Left lobe of liver (tissue), 2 donors: ENCODE results near the gene SSC4D. TPM values are rescaled to one million over a fixed set of nuclear protein-coding genes. Genes with fewer than 3 reads are reported as not detected.
"Not testable (repeated sequence)": the region's sequence is repeated elsewhere in the genome, so short reads cannot be mapped to it uniquely, and the experiment has no call there.

ENCODE experiments used
- ATAC-seq: fragments of 200-7000 bp; cut with Tn5 transposase; one replicate; pipeline ENCODE4 v1.9.1; 2020; ENCODE audit warnings: mild to moderate bottlenecking, moderate library complexity
- DNase-seq: peaks from one replicate; pipeline ENCODE4 v3.0.0-alpha.2; 2020; ENCODE audit warnings: low spot score
- total RNA-seq: library from RNA; stranded (reverse); gene quantifications from one replicate; pipeline ENCODE4 v1.2.1, GENCODE V29; 2021
- donor health status: DM: no; HTN: no; CAD: no; lungs with moderate emphysema.
- donor health status: DM: no; HTN: yes; CAD: no.

The SSC4D gene
- total RNA-seq, 1 donor from 2014 or later = 2.5 TPM

DNA sequence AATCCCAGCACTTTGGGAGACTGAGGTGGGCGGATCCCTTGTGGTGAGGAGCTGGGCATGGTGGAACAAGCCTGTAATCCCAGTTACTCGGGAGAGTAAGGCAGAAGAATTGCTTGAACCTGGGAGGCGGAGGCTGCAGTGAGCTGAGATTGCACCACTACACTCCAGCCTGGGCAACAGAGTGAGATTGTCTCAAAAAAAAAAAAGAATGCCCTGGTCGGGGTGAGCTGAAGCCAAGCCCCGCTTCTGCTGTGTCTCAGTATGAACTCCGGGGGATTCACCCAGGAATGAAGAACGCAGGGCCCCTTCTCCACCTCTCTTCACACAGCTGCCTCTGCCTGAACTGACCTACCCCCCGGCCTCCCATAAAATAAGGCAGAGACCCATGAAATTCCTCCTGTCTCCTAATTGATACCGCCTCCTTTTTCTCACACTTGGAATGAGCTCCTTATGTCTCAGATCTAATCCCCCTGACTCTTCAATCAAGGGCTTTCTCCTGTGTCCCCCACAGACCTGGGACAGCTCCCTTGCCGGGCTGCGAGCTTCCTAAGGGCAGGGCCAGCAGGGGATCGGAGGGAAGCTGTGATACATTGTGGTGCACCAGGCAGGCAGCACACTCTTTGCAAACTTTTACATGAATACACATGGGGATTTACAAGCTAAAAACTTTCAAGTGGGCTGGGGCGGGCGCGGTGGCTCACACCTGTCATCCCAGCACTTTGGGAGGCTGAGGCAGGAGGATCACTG, 14.3 kb upstream of the SSC4D start:
- DNase-seq (no peak), ATAC-seq (no peak)

GRCh38 chr7:76421097-76421496, 11.6 kb upstream of the SSC4D start:
- ATAC-seq, DNase-seq: not testable (repeated sequence)

GRCh38 chr7:76417654-76418310, 8.3 kb upstream of the SSC4D start:
- ATAC-seq, DNase-seq: not testable (repeated sequence)

DNA sequence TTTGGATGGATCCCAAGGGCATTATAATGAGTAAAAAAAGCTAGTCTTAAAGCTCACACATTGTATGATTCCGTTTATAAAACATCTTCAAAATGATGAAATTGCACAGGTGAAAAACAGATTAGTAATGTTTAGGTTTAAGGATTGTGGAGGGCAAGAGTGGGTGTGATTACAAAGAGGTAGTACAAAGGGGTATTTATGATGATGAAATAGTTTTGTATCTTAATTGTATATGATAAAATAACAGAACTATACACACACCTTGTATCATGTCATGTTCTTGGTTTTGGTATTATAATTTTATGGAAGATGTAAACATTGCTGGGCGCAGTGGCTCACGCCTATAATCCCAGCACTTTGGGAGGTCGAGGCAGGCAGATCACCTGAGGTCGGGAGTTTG, 2.8 kb upstream of the SSC4D start:
- DNase-seq (no peak), ATAC-seq (no peak)

GRCh38 chr7:76411626-76412025, 2.1 kb upstream of the SSC4D start:
- ATAC-seq = no peak
- DNase-seq = no peak

GRCh38 chr7:76408121-76408560, 1.4 kb downstream of the SSC4D start:
- ATAC-seq = no peak
- DNase-seq = no peak

GRCh38 chr7:76407718-76408117, 1.8 kb downstream of the SSC4D start:
- DNase-seq (no peak), ATAC-seq (no peak)

DNA sequence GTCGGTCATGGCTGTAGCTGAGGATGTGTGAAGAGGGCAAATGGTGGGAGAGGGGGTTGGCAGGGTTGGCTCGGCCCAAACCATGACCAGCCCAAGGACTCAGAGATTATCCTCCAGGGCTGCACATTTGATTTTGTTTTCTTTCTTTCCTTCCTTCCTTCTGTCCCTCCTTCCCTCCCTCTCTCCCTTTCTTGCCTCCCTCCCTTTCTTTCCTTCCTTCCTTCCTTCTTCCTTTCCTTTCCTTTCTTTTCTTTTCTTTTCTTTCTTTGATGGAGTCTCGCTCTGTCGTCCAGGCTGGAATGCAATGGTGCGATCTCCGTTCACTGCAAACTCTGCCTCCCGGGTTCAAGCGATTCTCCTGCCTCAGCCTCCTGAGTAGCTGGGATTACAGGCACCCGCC, 3.8 kb downstream of the SSC4D start:
- ATAC-seq = no peak
- no peak for DNase-seq

DNA sequence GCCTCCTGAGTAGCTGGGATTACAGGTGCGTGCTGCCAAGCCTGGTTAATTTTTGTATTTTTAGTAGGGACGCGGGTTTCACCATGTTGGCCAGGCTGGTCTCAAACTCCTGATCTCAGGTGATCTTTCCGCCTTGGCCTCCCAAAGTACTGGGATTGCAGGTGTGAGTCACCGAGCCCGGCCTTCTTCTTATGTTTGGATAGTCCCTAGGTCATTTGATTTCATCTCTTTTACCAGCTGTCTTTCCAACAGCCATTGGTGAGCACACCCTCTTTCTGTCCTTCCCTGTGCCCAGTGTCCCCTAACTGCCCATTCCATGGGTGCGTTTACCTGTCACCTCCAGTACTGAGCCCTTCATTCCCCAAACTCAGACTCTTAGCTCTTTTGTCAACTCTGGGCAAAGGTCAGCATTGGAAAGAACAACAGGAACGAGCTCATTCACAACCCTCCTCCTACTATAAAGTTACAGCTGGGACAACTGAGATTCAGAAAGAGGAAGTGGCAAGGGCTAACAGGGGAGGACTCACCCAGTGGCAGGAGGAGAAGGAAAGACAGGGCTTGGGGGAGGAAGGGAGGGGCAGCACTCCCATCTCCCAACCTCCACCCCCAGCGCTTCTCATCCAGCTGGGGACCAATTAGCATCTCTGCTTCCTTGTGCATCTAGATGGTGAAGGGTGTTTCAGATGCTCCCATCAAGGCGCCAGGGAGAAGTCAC, 5.6 kb downstream of the SSC4D start:
- no peak for DNase-seq
- ATAC-seq = peak; percentile 56

GRCh38 chr7:76403097-76403496, 6.4 kb downstream of the SSC4D start:
- DNase-seq = not testable (repeated sequence)

DNA sequence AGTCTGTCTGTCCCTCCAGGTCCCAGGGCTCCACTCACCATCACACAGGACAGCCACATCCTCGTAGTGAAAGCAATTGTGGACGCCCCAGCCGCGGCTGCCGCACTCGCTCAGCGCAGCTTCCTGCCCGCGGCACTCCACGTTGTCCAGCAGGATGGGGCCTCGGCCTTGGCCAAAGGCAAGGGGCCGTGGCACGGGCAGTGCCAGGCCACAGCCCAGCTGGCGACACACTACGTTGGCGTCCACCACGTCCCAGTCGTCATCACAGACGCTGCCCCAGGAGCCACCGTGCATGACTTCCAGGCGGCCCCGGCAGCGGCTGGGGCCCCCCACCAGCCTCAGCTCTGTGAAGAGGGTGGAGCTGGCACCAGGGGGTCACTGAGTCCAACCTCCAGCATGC, 9.2 kb downstream of the SSC4D start:
- ATAC-seq (no peak), DNase-seq (no peak)

More at GRCh38 chr7:76403097-76403496, 6.4 kb downstream of the SSC4D start:
- peak; percentile 15 for ATAC-seq

GRCh38 chr7:76397409-76398183, 11.9 kb downstream of the SSC4D start:
- ATAC-seq = peak; percentile 48
- peak; percentile 81 for DNase-seq

- no peak for DNase-seq
- no peak for ATAC-seq
Measured at GRCh38 chr7:76396864-76397263, 12.6 kb downstream of the SSC4D start.

GRCh38 chr7:76395965-76396726, 13.4 kb downstream of the SSC4D start:
- no peak for ATAC-seq
- no peak for DNase-seq

GRCh38 chr7:76395605-76395964, 13.9 kb downstream of the SSC4D start:
- ATAC-seq, DNase-seq: not testable (repeated sequence)

GRCh38 chr7:76394957-76395356, 14.5 kb downstream of the SSC4D start:
- ATAC-seq = no peak

DNA sequence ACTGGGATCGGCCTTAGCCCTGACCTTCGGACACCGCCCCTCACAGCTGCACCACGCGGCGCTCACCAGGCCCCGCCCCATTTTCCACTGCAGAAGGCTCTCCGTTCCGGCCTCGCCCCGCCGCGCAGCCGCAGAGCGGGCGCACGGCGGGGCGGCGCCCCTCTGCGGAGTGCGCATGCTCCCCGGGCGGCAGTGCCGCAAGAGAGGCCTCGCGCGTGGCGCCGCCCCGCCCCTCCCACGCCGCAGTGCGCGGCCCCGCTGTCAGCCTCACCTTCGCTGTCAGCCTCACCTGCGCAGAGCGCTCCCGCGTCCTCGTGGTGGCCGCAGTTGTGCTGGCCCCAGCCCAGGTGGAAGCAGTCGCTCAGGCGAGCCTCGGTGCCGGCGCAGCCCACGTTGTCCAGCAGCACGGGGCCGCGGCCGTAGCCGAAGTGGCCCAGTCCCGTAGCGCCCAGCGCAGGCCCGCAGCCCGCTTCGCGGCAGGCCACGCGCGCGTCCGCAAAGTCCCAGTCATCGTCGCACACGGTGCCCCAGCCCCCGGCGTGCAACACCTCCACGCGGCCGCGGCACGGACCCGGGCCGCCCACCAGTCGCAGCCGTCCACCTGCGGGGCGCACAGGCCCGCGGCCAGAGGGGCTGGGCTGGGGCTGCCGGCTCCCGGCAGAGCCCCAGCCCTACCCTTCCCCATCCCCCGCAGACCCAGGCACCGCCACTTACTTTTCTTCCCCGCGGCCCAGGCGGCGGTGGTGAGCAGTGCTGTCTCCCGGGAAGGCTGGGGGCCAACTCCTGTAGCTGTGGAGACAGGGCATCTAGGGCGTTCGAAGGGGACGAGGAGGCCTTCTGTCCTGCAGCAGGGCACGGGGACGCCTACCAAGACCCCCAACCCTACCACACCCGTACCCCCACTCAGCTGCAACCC, 16.1 kb downstream of the SSC4D start:
- DNase-seq (peak; percentile 96), ATAC-seq (peak; percentile 80)

More at GRCh38 chr7:76394957-76395356, 14.5 kb downstream of the SSC4D start:
- DNase-seq = no peak

GRCh38 chr7:76392531-76393115, 16.9 kb downstream of the SSC4D start:
- ATAC-seq = peak; percentile 53
- no peak for DNase-seq

DNA sequence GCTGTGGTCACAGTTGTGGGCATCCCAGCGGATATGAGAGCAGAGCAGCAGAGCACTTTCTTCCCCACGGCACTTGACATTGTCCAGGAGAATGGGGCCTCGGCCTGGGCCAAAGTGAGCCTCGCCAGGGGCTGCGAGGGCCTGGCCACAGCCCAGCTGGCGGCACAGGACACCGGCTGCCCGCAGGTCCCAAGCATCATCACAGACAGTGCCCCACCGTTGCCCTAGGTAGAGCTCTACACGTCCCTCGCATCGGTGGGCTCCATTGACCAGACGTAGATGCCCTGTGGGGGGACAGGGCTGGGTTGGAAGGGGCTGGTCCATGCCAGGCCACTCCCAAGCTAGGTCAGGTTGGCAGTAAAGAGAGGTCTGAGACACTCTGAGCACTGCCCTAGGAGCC, 19.4 kb downstream of the SSC4D start:
- ATAC-seq (no peak), DNase-seq (no peak)
